ENCODE results near the gene TEX12.

DNA sequence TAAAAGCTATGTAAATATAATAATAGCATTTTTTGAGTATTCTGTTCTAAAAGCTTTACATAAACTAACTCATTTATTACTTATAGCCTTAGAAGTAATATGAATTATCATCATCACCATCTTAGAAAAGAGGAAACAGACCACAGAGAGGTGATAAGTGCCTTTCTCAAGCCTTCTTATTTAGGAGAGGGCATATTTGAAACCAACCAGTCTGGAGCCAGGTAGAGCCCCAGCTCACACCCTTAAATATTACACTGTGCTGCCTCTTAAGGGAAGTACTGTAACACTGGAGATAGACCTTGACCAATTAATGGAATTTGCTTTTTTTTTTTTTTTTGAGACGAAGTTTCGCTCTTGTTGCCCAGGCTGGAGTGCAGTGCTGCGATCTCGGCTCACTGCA, 10.4 kb downstream of the TEX12 start:
- TF ChIP-seq, protein P1, sequence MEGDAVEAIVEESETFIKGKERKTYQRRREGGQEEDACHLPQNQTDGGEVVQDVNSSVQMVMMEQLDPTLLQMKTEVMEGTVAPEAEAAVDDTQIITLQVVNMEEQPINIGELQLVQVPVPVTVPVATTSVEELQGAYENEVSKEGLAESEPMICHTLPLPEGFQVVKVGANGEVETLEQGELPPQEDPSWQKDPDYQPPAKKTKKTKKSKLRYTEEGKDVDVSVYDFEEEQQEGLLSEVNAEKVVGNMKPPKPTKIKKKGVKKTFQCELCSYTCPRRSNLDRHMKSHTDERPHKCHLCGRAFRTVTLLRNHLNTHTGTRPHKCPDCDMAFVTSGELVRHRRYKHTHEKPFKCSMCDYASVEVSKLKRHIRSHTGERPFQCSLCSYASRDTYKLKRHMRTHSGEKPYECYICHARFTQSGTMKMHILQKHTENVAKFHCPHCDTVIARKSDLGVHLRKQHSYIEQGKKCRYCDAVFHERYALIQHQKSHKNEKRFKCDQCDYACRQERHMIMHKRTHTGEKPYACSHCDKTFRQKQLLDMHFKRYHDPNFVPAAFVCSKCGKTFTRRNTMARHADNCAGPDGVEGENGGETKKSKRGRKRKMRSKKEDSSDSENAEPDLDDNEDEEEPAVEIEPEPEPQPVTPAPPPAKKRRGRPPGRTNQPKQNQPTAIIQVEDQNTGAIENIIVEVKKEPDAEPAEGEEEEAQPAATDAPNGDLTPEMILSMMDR (IDR thresholded peaks at IDR 0.05; ENCODE audit: poor library complexity, severe bottlenecking), result no peak
- no peak for TF ChIP-seq POLR2AphosphoS5 (IDR thresholded peaks at IDR 0.05)
